HuH-7 (cell line): ENCODE results near the gene TLR1.
"Not testable (repeated sequence)": the region's sequence is repeated elsewhere in the genome, so short reads cannot be mapped to it uniquely, and the experiment has no call there.

ENCODE experiments used
- DNase-seq: peaks from one replicate; pipeline ENCODE4 v3.0.0; 2011; ENCODE audit warnings: low spot score

TLR1 gene

GRCh38 chr4:38806251-38806650 is 1.7 kb upstream of the TLR1 start:
- not testable (repeated sequence) for DNase-seq

GRCh38 chr4:38805530-38806145 is 1.0 kb upstream of the TLR1 start:
- DNase-seq, result no peak

DNA sequence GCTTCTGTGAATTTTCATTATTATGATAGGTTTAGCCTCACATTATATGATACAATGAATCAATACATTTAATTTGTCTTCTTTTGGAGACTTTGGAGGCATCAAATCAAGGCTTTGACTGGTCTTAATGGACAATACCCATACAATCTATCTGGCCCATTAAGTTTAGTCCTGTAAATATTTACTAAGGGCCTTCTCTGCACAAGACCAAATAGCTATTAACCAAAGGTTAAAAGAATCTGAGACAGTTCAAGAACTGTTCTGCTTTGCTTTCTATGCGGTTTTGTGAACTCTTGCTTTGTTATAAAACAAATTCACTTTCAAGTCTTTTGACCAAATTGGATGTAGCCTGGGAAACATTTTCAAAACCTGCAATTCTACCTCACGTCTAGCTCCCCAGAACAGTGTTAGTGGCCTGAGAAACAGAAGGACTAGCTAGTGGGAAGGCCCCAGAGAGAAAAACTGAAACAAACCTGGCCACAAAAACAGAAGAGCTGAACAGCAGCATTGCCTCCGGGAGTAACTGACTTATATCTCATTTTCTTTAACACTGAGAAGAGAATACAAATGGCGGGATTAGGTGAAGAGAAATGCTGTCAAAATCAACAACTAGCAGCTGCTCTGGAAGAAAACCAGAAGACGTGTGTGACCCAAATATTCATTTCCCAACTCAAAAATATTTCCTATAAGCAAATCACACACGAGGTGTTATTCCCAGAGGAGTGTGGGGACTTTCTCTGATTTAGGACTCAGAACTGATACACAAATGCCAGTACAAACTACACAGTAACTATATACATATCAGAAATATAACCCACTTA is 548 bp downstream of the TLR1 start:
- DNase-seq, result no peak

DNA sequence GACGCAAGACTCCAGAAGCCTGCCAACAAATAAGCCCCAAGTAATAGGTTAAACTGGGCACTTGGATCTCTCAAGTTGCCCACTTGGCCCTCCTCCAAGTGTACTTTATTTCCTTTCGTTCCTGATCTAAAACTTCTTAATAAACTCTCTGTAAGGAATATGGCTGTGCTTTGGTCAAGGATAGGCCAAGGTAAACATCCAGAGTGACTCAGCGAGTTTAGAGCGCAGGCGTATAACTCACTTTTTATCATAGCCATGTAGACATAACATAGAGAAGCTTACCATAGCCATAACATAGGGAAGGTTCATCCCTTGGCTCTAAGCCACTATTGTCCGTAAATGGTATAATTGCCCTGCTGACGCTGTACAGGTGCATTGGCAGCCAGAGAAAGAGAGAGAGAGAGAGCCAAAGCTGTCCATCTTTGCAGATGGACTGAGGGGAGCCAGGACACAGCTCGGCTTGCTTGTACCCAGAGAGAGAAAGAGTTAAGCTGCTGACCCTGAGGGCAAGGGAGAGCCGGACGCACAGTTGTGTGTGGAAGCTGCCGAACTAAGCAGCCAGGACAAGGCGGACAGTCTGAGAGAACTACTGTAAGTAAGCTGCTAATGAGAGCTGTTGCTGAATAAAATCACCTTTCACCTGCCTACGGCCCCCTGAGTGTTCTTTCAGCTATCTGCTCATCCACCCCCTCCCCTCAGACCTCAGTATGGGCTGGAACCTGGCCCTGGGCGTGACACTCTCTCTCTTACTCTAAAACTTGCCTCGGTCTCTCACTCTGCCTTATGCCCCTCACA is 1.8 kb downstream of the TLR1 start:
- no peak for DNase-seq

DNA sequence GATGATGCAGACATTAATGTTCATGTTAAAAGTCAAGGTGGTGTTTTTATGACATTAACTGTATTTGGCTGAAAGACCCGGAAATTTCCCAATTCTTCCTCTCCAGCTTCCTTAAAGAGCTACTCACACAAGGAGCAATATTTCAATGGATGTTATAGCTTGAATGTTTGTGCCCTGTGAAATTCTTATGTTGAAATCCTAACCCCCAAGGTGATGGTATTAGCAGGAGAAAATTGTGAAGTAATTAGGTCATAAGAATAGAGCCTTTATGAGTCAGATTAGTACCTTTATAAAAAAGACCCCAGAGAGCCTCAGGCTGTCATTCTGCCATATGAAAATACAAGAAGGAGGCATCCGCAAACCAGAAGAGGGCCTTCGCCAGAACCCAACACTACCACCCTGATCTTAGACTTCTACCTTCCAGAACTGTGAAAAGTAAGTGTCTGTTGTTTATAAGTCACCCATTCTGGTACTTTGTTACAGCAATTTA is 3.6 kb downstream of the TLR1 start:
- DNase-seq, result no peak

DNA sequence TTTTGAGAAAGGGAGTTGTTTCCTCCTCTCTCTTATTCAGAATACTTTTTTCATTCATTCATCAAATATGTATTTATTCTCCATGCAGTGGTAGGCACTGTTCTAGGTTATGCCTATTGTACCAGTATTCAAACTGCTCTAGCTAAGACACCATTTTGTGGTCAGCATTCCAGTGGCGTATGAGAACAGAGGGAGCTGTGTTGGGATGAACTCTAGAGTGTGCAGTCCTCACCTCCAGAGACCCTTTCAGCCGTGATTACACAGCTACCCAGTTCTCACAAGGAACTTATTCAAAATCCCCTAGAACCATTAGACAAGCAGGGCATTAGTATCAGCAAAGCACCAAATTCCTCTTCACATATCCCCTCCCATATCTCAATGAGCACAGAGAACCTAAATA is 4.2 kb downstream of the TLR1 start:
- DNase-seq, result no peak

DNA sequence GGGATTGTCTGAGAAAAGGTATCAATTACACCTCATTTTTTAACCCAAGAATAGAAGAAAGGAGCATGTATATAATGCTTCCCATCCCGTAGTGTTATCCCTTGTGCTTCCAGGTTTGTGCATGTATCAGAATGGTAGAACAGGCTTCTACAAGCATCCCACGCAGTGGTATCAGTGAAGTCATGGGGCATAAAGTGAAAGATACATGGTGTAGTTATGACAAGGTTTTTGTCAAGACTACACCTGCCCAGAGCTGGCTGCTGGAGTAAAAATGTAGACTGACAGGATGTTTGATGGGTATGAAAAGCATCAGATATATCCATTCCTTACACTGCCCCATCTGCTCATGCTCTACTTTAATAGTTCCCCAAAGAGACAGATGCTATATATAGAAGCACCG is 9.5 kb downstream of the TLR1 start:
- DNase-seq, result no peak

GRCh38 chr4:38794051-38794450 is 10.5 kb downstream of the TLR1 start:
- no peak for DNase-seq

- DNase-seq, result no peak
These were observed 13.6 kb downstream of the TLR1 start for GRCh38 chr4:38791010-38791409.

- DNase-seq, result no peak
These were observed 16.3 kb downstream of the TLR1 start for GRCh38 chr4:38788317-38788716.

- peak; percentile 29 for DNase-seq
These were observed 16.9 kb downstream of the TLR1 start for GRCh38 chr4:38787693-38788092.

DNA sequence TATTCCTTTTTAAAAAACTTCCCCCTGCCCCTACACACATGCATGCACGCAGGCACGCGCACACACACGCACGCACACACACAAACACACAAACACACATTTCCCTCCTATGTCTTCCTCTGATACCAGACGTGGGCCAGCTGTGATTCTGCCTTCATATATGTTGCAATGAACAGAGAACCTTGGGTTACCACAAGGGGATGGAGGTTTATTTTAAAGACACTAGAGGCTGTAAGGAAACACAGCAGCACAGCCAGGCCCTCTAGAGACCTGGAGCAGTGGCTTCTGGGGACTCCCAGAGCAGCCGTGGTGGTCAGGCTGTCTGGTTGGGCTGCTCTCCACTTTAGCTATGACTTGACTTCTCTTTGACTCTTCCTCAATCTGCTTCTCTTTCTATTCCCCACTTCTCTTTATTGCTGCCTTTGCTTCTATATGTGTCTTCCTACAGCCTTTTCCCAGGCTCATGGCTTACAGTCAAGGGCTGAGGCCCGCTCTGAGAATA is 18.6 kb downstream of the TLR1 start:
- DNase-seq, result no peak

GRCh38 chr4:38785041-38785790 is 19.4 kb downstream of the TLR1 start:
- no peak for DNase-seq

- DNase-seq, result no peak
These were observed 20.4 kb downstream of the TLR1 start for GRCh38 chr4:38784141-38784540.

DNA sequence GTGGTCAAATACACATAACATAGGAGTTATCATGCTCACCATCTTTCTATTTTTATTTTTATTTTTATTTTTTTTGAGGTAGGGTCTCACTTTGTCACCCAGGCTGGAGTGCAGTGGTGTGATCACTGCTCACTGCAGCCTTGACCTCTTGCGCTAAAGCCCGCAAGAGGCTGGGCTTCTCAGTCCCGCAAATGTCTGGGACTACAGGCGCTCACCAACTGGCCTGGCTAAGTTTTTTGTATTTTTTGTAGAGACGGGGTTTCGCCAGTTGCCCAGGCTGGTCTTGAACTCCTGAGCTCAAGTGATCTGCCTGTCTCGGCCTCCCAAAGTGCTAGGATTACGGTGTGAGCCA is 21.5 kb downstream of the TLR1 start:
- no peak for DNase-seq

GRCh38 chr4:38782452-38783108 is 22.0 kb downstream of the TLR1 start, which contains the start of gene TLR10:
Gene TLR10, minus strand, starts transcription at chr4:38782990. Its CDS starts 7,400 bp downstream, at chr4:38775590.
- DNase-seq, result peak; percentile 58

GRCh38 chr4:38781854-38782261 is 22.7 kb downstream of the TLR1 start:
- DNase-seq, result no peak

GRCh38 chr4:38780833-38781484 is 23.6 kb downstream of the TLR1 start:
- DNase-seq, result no peak

DNA sequence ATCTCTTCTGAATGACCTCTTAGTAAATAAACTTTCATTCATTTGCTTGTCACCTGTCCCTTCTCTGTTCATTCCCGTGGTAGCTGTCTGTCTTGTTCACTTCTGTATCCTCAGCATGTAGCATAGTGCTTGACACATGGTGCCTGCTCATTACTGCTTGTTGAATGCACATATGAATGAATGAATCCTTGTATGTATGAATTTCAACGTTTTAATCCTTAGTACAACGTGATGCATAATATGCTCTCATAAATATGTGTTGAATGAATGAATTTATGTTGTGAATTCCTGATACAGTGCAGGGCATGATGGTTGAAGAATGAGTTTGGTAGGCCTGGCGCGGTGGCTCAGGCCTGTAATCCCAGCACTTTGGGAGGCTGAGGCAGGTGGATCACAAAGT is 24.8 kb downstream of the TLR1 start:
- DNase-seq, result no peak

- DNase-seq, result not testable (repeated sequence)
These were observed 26.7 kb downstream of the TLR1 start for GRCh38 chr4:38777925-38778324.

GRCh38 chr4:38775326-38775725 is 29.3 kb downstream of the TLR1 start:
- no peak for DNase-seq
